Activated CD8-positive, alpha-beta T cell treated with anti-CD3 and anti-CD28 coated beads for 36 hours (primary cell): Measurements from ENCODE around the gene SLC25A27. TPM values are rescaled to one million over a fixed set of nuclear protein-coding genes. Genes with fewer than 3 reads are reported as not detected.

Experiments used
- ATAC-seq: fragments of 200-7000 bp; cut with Tn5 transposase; one replicate; pipeline ENCODE4 v1.10.0; 2021; ENCODE audit warnings: mild to moderate bottlenecking, moderate library complexity
- CTCF ChIA-PET: fragments of 350-600 bp; sonication (Branson Sonifier 250); formaldehyde crosslinking; loops from one replicate; lab custom pipeline; 2021; ENCODE audit warnings: antibody characterized with exemption; lab: Charles Lee
- POLR2A ChIA-PET: fragments of 350-600 bp; sonication (Branson Sonifier 250); formaldehyde crosslinking; loops from one replicate; lab custom pipeline; 2021; ENCODE audit warnings: antibody characterized with exemption; lab: Charles Lee
- DNase-seq: peaks from one replicate; pipeline ENCODE4 v3.0.0-alpha.2; 2020
- H3K27ac Mint-ChIP-seq: one replicate; pipeline ENCODE4 v1.8.0; 2021; ENCODE audit warnings: mild to moderate bottlenecking, mixed read lengths
- H3K27me3 Mint-ChIP-seq: one replicate; pipeline ENCODE4 v1.8.0; 2021; ENCODE audit warnings: mixed read lengths
- H3K36me3 Mint-ChIP-seq: one replicate; pipeline ENCODE4 v1.8.0; 2021; ENCODE audit warnings: low read depth, mixed read lengths
- H3K4me1 Mint-ChIP-seq: one replicate; pipeline ENCODE4 v1.8.0; 2021; ENCODE audit warnings: low read depth, mixed read lengths
- H3K4me3 Mint-ChIP-seq: one replicate; pipeline ENCODE4 v1.8.0; 2021; ENCODE audit warnings: mild to moderate bottlenecking, moderate library complexity, mixed read lengths
- H3K9me3 Mint-ChIP-seq: one replicate; pipeline ENCODE4 v1.8.0; 2021; ENCODE audit warnings: mixed read lengths
- CTCF ChIP-seq: fragments of 200-600 bp; IDR thresholded peaks from one replicate; pipeline ENCODE4 v1.8.0; 2022; ENCODE audit warnings: antibody characterized with exemption, mild to moderate bottlenecking
- intact Hi-C: fragments of 100-400 bp; cut with micrococcal nuclease; formaldehyde crosslinking; loops from one replicate; pipeline ENCODE4 v1.10.0; 2022
- total RNA-seq, 2 experiments: library from RNA; stranded (reverse); gene quantifications; one replicate each; pipeline ENCODE4 v1.2.3, GENCODE V29; 2021

Gene SLC25A27
- total RNA-seq, 2 experiments from 2014 or later: 0.70 to 0.85 TPM

GRCh38 chr6:46655803-46656202 lies 3.0 kb downstream of the SLC25A27 start:
- H3K4me3 Mint-ChIP-seq: no peak overlapping the region
- ChIA-PET CTCF (no interaction called here), POLR2A (no interaction called here)
- no peaks in the 10 kb centered on the region for H3K36me3 Mint-ChIP-seq
- H3K27me3 Mint-ChIP-seq: peaks cover 32% of the 10 kb centered on the region
- peaks cover 13% of the 10 kb centered on the region for H3K4me1 Mint-ChIP-seq
- H3K9me3 Mint-ChIP-seq: no peaks in the 10 kb centered on the region
- no peak for TF ChIP-seq CTCF
- no peak overlapping the region for H3K27ac Mint-ChIP-seq
- DNase-seq (no peak), ATAC-seq (no peak)
- intact Hi-C loops: no loop called here

GRCh38 chr6:46657642-46658041 lies 4.9 kb downstream of the SLC25A27 start:
- Mint-ChIP-seq H3K9me3 (no peaks in the 10 kb centered on the region), H3K27me3 (peaks cover 20% of the 10 kb centered on the region), H3K36me3 (no peaks in the 10 kb centered on the region), H3K27ac (no peak overlapping the region), H3K4me1 (peaks cover 6% of the 10 kb centered on the region), H3K4me3 (no peak overlapping the region)
- no peak for TF ChIP-seq CTCF
- intact Hi-C loops: no loop called here
- DNase-seq: no peak
- ChIA-PET CTCF (interaction anchor here (1.5 kb wide), 1 partner anchor 567 kb away, joined by 4 read pairs; no protein-coding TSS in a partner anchor), POLR2A (no interaction called here)
- ATAC-seq: no peak

- DNase-seq (no peak), ATAC-seq (no peak)
- no peak for TF ChIP-seq CTCF
- no peak overlapping the region for H3K27ac Mint-ChIP-seq
- peaks cover 1% of the 10 kb centered on the region for H3K27me3 Mint-ChIP-seq
- intact Hi-C loops: no loop called here
- H3K9me3 Mint-ChIP-seq: no peaks in the 10 kb centered on the region
- ChIA-PET POLR2A (no interaction called here), CTCF (no interaction called here)
- H3K4me1 Mint-ChIP-seq: no peaks in the 10 kb centered on the region
- H3K4me3 Mint-ChIP-seq: no peak overlapping the region
- no peaks in the 10 kb centered on the region for H3K36me3 Mint-ChIP-seq
These were observed 8.7 kb downstream of the SLC25A27 start for GRCh38 chr6:46661483-46661882.

- Mint-ChIP-seq H3K4me3 (no peak overlapping the region), H3K4me1 (no peaks in the 10 kb centered on the region), H3K27me3 (no peaks in the 10 kb centered on the region), H3K9me3 (no peaks in the 10 kb centered on the region), H3K27ac (no peak overlapping the region), H3K36me3 (no peaks in the 10 kb centered on the region)
- ATAC-seq: no peak
- no peak for DNase-seq
- CTCF ChIA-PET: no interaction called here
- no peak for TF ChIP-seq CTCF
- intact Hi-C loops: no loop called here
- POLR2A ChIA-PET: no interaction called here
These were observed 14.6 kb downstream of the SLC25A27 start for GRCh38 chr6:46667377-46667776.

- no peak for TF ChIP-seq CTCF
- no peak overlapping the region for H3K4me3 Mint-ChIP-seq
- POLR2A ChIA-PET: no interaction called here
- H3K4me1 Mint-ChIP-seq: no peaks in the 10 kb centered on the region
- H3K27me3 Mint-ChIP-seq: peaks cover 3% of the 10 kb centered on the region
- intact Hi-C loops: no loop called here
- ATAC-seq (no peak), DNase-seq (no peak)
- no peaks in the 10 kb centered on the region for H3K36me3 Mint-ChIP-seq
- CTCF ChIA-PET: no interaction called here
- H3K9me3 Mint-ChIP-seq: no peaks in the 10 kb centered on the region
- no peak overlapping the region for H3K27ac Mint-ChIP-seq
These were observed 21.6 kb downstream of the SLC25A27 start for GRCh38 chr6:46674410-46674809.
